ENCODE data around the gene TTC3.

The TTC3 gene

GRCh38 chr21:37232274-37233018, 159.4 kb downstream of the TTC3 start:
- TF ChIP-seq, protein P1, sequence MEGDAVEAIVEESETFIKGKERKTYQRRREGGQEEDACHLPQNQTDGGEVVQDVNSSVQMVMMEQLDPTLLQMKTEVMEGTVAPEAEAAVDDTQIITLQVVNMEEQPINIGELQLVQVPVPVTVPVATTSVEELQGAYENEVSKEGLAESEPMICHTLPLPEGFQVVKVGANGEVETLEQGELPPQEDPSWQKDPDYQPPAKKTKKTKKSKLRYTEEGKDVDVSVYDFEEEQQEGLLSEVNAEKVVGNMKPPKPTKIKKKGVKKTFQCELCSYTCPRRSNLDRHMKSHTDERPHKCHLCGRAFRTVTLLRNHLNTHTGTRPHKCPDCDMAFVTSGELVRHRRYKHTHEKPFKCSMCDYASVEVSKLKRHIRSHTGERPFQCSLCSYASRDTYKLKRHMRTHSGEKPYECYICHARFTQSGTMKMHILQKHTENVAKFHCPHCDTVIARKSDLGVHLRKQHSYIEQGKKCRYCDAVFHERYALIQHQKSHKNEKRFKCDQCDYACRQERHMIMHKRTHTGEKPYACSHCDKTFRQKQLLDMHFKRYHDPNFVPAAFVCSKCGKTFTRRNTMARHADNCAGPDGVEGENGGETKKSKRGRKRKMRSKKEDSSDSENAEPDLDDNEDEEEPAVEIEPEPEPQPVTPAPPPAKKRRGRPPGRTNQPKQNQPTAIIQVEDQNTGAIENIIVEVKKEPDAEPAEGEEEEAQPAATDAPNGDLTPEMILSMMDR (IDR thresholded peaks at IDR 0.05; ENCODE audit: low read depth, low read length) = no peak
- DNase-seq (ENCODE audit: extremely low read depth, low read depth) = no peak

- TF ChIP-seq, protein P1 (IDR thresholded peaks at IDR 0.05; ENCODE audit: low read depth, low read length) = no peak
- DNase-seq (ENCODE audit: extremely low read depth, low read depth) = no peak
These were observed 160.6 kb downstream of the TTC3 start for GRCh38 chr21:37233551-37234146.

DNA sequence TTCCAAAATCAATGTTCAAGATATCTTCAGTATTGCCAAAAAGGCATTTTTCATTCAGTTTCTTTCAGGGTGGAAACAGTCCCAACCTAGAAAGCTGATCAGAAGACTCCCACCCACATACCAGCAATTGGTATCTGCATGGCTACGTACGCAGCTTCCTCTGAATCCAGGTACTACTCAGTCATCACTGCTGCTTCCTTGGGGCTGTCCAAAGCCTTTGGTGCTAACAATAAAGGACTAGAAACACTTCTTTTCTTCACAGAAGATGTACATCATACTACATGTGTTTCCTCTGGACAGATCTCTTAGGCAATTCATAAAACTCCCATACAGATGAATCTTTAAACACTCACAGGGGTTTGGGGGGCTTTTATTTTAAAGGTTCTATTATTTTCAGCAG, 164.3 kb downstream of the TTC3 start:
- DNase-seq (ENCODE audit: extremely low read depth, low read depth) = no peak
- TF ChIP-seq, protein P1 (IDR thresholded peaks at IDR 0.05; ENCODE audit: low read depth, low read length) = no peak

- TF ChIP-seq, protein P1 (IDR thresholded peaks at IDR 0.05; ENCODE audit: low read depth, low read length) = no peak
- DNase-seq (ENCODE audit: extremely low read depth, low read depth) = no peak
These were observed 164.7 kb downstream of the TTC3 start for GRCh38 chr21:37237764-37238163.

DNA sequence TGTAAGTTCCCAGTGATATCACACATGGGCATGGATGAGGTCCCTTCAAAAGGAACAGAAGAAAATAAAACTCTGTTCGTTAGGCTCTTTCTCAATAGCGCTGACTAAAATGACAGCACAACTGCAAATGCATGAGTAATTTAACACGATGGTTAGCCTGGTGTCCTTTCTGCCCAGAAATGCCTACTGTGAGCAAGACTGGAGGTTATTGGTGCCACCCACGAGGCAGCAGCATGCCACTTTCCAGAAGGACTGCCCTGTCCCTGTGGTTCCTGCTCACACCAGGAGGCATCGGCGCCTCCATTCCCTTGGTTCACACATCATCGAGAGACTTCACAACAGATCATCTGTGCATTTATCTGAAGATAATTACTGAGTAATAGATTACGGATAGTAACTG, 167.9 kb downstream of the TTC3 start:
- TF ChIP-seq, protein P1 (IDR thresholded peaks at IDR 0.05; ENCODE audit: low read depth, low read length) = no peak
- DNase-seq (ENCODE audit: extremely low read depth, low read depth) = no peak

DNA sequence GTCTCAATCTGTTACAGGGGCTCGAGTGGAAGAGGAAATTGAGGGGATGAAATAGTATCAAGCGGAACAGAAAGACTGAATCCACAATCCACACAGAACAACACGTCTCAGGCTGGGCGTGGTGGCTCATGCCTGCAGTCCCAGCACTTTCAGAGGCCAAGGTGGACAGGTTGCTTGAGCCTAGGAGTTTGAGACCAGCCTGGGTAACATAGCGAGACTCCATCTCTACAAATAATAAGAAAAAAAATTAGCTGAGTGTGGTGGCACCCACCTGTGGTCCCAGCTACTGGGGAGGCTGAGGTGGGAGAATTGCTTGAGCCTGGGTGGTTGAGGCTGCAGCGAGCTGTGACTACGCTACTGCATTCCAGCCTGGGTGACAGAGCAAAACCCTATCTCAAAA, 168.4 kb downstream of the TTC3 start:
- DNase-seq (ENCODE audit: extremely low read depth, low read depth) = no peak
- TF ChIP-seq, protein P1 (IDR thresholded peaks at IDR 0.05; ENCODE audit: low read depth, low read length) = no peak

DNA sequence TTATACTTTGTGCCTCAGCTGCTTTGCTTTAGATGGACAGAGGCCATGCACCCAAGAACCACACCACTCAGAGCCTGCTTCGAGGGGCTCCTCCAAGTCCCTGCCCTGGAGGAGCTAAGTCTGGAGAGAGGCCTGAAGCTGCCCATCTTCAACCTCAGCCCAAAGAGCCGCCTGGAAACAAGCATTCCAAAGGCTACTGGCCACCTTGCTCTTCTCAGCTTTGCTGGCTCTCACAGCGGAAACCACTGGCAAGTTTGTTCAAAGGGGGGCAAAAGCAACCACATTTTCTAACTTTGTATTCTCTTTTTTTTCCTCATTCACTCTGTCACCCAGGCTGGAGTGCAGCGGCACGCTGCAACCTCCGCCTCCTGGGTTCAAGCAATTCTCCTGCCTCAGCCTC, 170.9 kb downstream of the TTC3 start:
- DNase-seq (ENCODE audit: extremely low read depth, low read depth) = no peak
- TF ChIP-seq, protein P1 (IDR thresholded peaks at IDR 0.05; ENCODE audit: low read depth, low read length) = no peak

Measured in AG09319 (cell line).